CD4-positive, alpha-beta T cell (primary cell): ENCODE measurements around the gene ITGA6. TPM values are rescaled to one million over a fixed set of nuclear protein-coding genes. Genes with fewer than 3 reads are reported as not detected.

Experiments used
- ATAC-seq: fragments of 200-7000 bp; cut with Tn5 transposase; one replicate; pipeline ENCODE4 v1.10.0; 2022; ENCODE audit warnings: mild to moderate bottlenecking; ENCODE audit not compliant: poor library complexity
- CTCF ChIA-PET: fragments of 350-600 bp; sonication (Branson Sonifier 250); formaldehyde crosslinking; loops from one replicate; lab custom pipeline; 2021; ENCODE audit warnings: antibody characterized with exemption, inconsistent platforms; lab: Charles Lee
- POLR2A ChIA-PET: fragments of 350-600 bp; sonication (Branson Sonifier 250); formaldehyde crosslinking; loops from one replicate; lab custom pipeline; 2021; ENCODE audit warnings: antibody characterized with exemption, inconsistent platforms; lab: Charles Lee
- DNase-seq, 14 experiments: peaks; one replicate each; pipeline ENCODE4 v3.0.0-alpha.2; 2013 to 2020; ENCODE audit warnings: mixed read lengths in 2 of 14
- H3K27ac ChIP-seq, 2 donors: one replicate each; pipeline versions ENCODE4 v1.5.1 to v1.7.0; 2013; ENCODE audit warnings: low read length in 2 of 2, low read depth in 1 of 2, mild to moderate bottlenecking in 1 of 2
- H3K27me3 ChIP-seq, 2 experiments: 1 replicate in 1 of 2; 2 replicates in 1 of 2; pipeline versions ENCODE4 v1.6.1 to v1.7.0; 2013; ENCODE audit warnings: low read length in 2 of 2, control low read depth in 1 of 2, mild to moderate bottlenecking in 1 of 2, moderate library complexity in 1 of 2; ENCODE audit not compliant: insufficient read depth in 2 of 2, control insufficient read depth in 1 of 2
- H3K36me3 ChIP-seq: one replicate; pipeline ENCODE4 v1.6.1; 2013; ENCODE audit warnings: low read length, control low read depth; ENCODE audit not compliant: insufficient read depth
- H3K4me1 ChIP-seq: one replicate; pipeline ENCODE4 v1.6.1; 2013; ENCODE audit warnings: low read length, control low read depth; ENCODE audit not compliant: insufficient read depth
- H3K4me3 ChIP-seq: one replicate; pipeline ENCODE4 v1.5.1; 2013; ENCODE audit warnings: mild to moderate bottlenecking, low read length, moderate library complexity
- H3K9me3 ChIP-seq, 2 experiments: 1 replicate in 1 of 2; 2 replicates in 1 of 2; pipeline versions ENCODE4 v1.6.1 to v1.7.0; 2013; ENCODE audit warnings: low read length in 2 of 2, mild to moderate bottlenecking in 2 of 2, control low read depth in 1 of 2, moderate library complexity in 1 of 2; ENCODE audit not compliant: control insufficient read depth in 1 of 2, insufficient read depth in 1 of 2
- H3K27ac Mint-ChIP-seq: one replicate; pipeline ENCODE4 v1.8.0; 2020; ENCODE audit warnings: mixed read lengths
- H3K27me3 Mint-ChIP-seq: one replicate; pipeline ENCODE4 v1.8.0; 2021; ENCODE audit warnings: mixed read lengths
- H3K36me3 Mint-ChIP-seq: one replicate; pipeline ENCODE4 v1.8.0; 2021; ENCODE audit warnings: low read depth, mixed read lengths
- H3K4me1 Mint-ChIP-seq: one replicate; pipeline ENCODE4 v1.8.0; 2021; ENCODE audit warnings: low read depth, mixed read lengths
- H3K4me3 Mint-ChIP-seq: one replicate; pipeline ENCODE4 v1.8.0; 2020; ENCODE audit warnings: mild to moderate bottlenecking, mixed read lengths
- H3K9me3 Mint-ChIP-seq: one replicate; pipeline ENCODE4 v1.8.0; 2020; ENCODE audit warnings: mixed read lengths
- CTCF ChIP-seq: fragments of 200-600 bp; IDR thresholded peaks from one replicate; pipeline ENCODE4 v1.8.0; 2022; ENCODE audit warnings: antibody characterized with exemption, mild to moderate bottlenecking
- intact Hi-C, 2 experiments: fragments of 100-400 bp; cut with DNase I in 1 of 2; cut with micrococcal nuclease in 1 of 2; formaldehyde crosslinking; loops; one replicate each; pipeline versions ENCODE4 v1.15.1 to v1.9.0; 2023 to 2025; cut with DNase I, micrococcal nuclease
- total RNA-seq, 174 experiments: library from RNA in 2 of 174; stranded (reverse) in 2 of 174; gene quantifications; one replicate each; pipeline ENCODE4 v1.2.3 and lab custom pipeline; 2021 to 2026

ITGA6 gene
- total RNA-seq, 2 experiments from 2014 or later = 53.5 to 58.0 TPM

- Mint-ChIP-seq H3K9me3 (no peaks in the 10 kb centered on the region), H3K4me3 (no peak overlapping the region), H3K4me1 (no peaks in the 10 kb centered on the region), H3K27ac (no peak overlapping the region), H3K36me3 (no peaks in the 10 kb centered on the region), H3K27me3 (peaks cover 7% of the 10 kb centered on the region)
- intact Hi-C loops = no loop called here
- ATAC-seq (no peak), DNase-seq (no peak)
- TF ChIP-seq CTCF = no peak
- Histone ChIP-seq H3K27ac (no peak overlapping the region), H3K4me3 (no peak overlapping the region), H3K36me3 (no peaks in the 10 kb centered on the region), H3K4me1 (no peaks in the 10 kb centered on the region), H3K9me3 (no peaks in the 10 kb centered on the region), H3K27me3 (no peaks in the 10 kb centered on the region)
- CTCF ChIA-PET = no interaction called here
- POLR2A ChIA-PET = no interaction called here
These were observed 23.4 kb upstream of the ITGA6 start for GRCh38 chr2:172403881-172404468.

GRCh38 chr2:172404824-172405223, 22.6 kb upstream of the ITGA6 start:
- Histone ChIP-seq H3K9me3 (no peaks in the 10 kb centered on the region), H3K27ac (no peak overlapping the region), H3K36me3 (no peaks in the 10 kb centered on the region), H3K4me3 (no peak overlapping the region), H3K27me3 (no peaks in the 10 kb centered on the region), H3K4me1 (no peaks in the 10 kb centered on the region)
- TF ChIP-seq CTCF = no peak
- DNase-seq (no peak), ATAC-seq (no peak)
- Mint-ChIP-seq H3K27me3 (peaks cover 8% of the 10 kb centered on the region), H3K4me1 (no peaks in the 10 kb centered on the region), H3K9me3 (no peaks in the 10 kb centered on the region), H3K27ac (no peak overlapping the region), H3K36me3 (no peaks in the 10 kb centered on the region), H3K4me3 (no peak overlapping the region)
- intact Hi-C loops = no loop called here
- CTCF ChIA-PET = no interaction called here
- POLR2A ChIA-PET = no interaction called here

- Histone ChIP-seq H3K27ac (no peak overlapping the region), H3K36me3 (no peaks in the 10 kb centered on the region), H3K27me3 (no peaks in the 10 kb centered on the region), H3K9me3 (no peaks in the 10 kb centered on the region), H3K4me3 (no peak overlapping the region), H3K4me1 (no peaks in the 10 kb centered on the region)
- no peak for TF ChIP-seq CTCF
- DNase-seq (no peak), ATAC-seq (no peak)
- Mint-ChIP-seq H3K27ac (no peak overlapping the region), H3K4me3 (no peak overlapping the region), H3K27me3 (peaks cover 8% of the 10 kb centered on the region), H3K9me3 (no peaks in the 10 kb centered on the region), H3K4me1 (no peaks in the 10 kb centered on the region), H3K36me3 (no peaks in the 10 kb centered on the region)
- intact Hi-C loops = no loop called here
- POLR2A ChIA-PET = no interaction called here
- CTCF ChIA-PET = no interaction called here
These were observed 21.7 kb upstream of the ITGA6 start for GRCh38 chr2:172405673-172406072.
